Parathyroid adenoma (tissue), 2 donors: ENCODE results near the gene SDR9C7.
"Not testable (repeated sequence)": the region's sequence is repeated elsewhere in the genome, so short reads cannot be mapped to it uniquely, and the experiment has no call there.

Source experiments
- H2AFZ ChIP-seq: fragments of 300-600 bp; sonication (generic); one replicate; pipeline ENCODE4 v1.7.0; 2017; ENCODE audit warnings: antibody characterized with exemption, mild to moderate bottlenecking
- H3K27ac ChIP-seq: fragments of 300-600 bp; sonication (generic); one replicate; pipeline ENCODE4 v1.7.0; 2017
- H3K27me3 ChIP-seq: fragments of 300-600 bp; sonication (generic); one replicate; pipeline ENCODE4 v1.7.0; 2017; ENCODE audit warnings: low read length; ENCODE audit not compliant: control insufficient read depth, insufficient read depth
- H3K36me3 ChIP-seq: fragments of 300-600 bp; sonication (generic); one replicate; pipeline ENCODE4 v1.7.0; 2017; ENCODE audit warnings: low read length; ENCODE audit not compliant: control insufficient read depth, insufficient read depth
- H3K4me1 ChIP-seq: fragments of 300-600 bp; sonication (generic); one replicate; pipeline ENCODE4 v1.7.0; 2017; ENCODE audit warnings: control low read depth
- H3K4me2 ChIP-seq: fragments of 300-600 bp; sonication (generic); one replicate; pipeline ENCODE4 v1.7.0; 2017; ENCODE audit warnings: low read length
- H3K4me3 ChIP-seq: fragments of 300-600 bp; sonication (generic); one replicate; pipeline ENCODE4 v1.7.0; 2017; ENCODE audit warnings: low read depth, low read length
- H3K79me2 ChIP-seq: fragments of 300-600 bp; sonication (generic); one replicate; pipeline ENCODE4 v1.7.0; 2017; ENCODE audit warnings: control low read depth
- H3K9ac ChIP-seq: fragments of 300-600 bp; sonication (generic); one replicate; pipeline ENCODE4 v1.7.0; 2017; ENCODE audit warnings: mild to moderate bottlenecking
- H3K9me3 ChIP-seq: fragments of 300-600 bp; sonication (generic); one replicate; pipeline ENCODE4 v1.7.0; 2017; ENCODE audit warnings: low read length; ENCODE audit not compliant: control insufficient read depth
- CTCF ChIP-seq: fragments of 300-600 bp; sonication (generic); IDR thresholded peaks from one replicate; pipeline ENCODE4 v1.7.0; 2017; ENCODE audit warnings: antibody characterized with exemption, mild to moderate bottlenecking
- donor health status: primary hyperparathyroidism.

SDR9C7 gene

GRCh38 chr12:56885316-56885715 lies 48.9 kb downstream of the SDR9C7 start:
- H3K9ac ChIP-seq: no peak overlapping the region
- H3K4me1 ChIP-seq: no peaks in the 10 kb centered on the region
- H3K4me2 ChIP-seq: no peak overlapping the region
- H3K4me3 ChIP-seq: no peak overlapping the region
- no peaks in the 10 kb centered on the region for H3K79me2 ChIP-seq
- H3K27me3 ChIP-seq: no peaks in the 10 kb centered on the region
- H3K36me3 ChIP-seq: no peaks in the 10 kb centered on the region
- H3K9me3 ChIP-seq: no peaks in the 10 kb centered on the region
- TF ChIP-seq CTCF: no peak
- no peak overlapping the region for H2AFZ ChIP-seq
- H3K27ac ChIP-seq: no peak overlapping the region

DNA sequence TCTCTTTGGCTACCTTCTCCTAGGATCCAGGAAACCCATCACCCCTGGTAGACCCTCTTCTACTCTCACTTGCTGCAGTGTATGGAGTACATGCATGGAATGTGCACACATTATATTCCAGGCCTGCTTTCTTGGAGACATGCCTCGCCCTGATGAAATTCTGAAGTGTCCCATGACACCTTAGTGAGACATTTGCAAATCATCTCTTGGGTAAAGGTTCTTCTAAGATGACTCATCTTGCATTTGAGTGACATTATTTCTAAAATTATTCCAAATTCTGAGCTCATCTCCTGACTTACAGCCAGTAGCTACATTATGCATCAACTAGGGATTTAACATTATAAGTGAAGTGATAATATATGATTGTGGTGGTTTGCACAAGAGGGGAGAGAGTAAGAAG lies 49.8 kb downstream of the SDR9C7 start:
- H3K27ac ChIP-seq: no peak overlapping the region
- H3K9ac ChIP-seq: no peak overlapping the region
- no peaks in the 10 kb centered on the region for H3K79me2 ChIP-seq
- no peak overlapping the region for H3K4me3 ChIP-seq
- H3K36me3 ChIP-seq: no peaks in the 10 kb centered on the region
- H3K27me3 ChIP-seq: no peaks in the 10 kb centered on the region
- H3K4me1 ChIP-seq: no peaks in the 10 kb centered on the region
- no peak overlapping the region for H2AFZ ChIP-seq
- no peaks in the 10 kb centered on the region for H3K9me3 ChIP-seq
- H3K4me2 ChIP-seq: no peak overlapping the region
- TF ChIP-seq CTCF: no peak

DNA sequence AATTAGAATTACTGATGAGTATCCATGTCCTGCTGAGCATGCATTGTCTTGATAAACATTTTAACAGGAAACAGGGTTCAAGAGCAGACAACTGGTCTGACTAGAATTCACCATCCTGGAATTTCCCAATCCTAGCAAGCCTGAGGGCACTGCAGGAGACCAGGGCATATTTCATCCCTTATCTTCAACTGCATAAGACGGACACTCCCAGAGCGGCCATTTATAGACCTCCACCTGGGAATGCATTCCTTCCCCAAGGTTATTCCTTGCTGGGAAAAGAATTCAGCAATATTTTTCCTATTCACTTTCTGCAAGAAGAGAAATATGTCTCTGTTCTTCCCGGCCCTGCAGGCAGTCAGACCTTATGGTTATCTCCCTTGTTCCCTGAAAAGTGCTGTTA lies 51.8 kb downstream of the SDR9C7 start:
- H3K27me3 ChIP-seq, H3K9ac ChIP-seq, H2AFZ ChIP-seq, H3K9me3 ChIP-seq, H3K4me1 ChIP-seq, H3K27ac ChIP-seq, H3K36me3 ChIP-seq, H3K79me2 ChIP-seq, H3K4me2 ChIP-seq, H3K4me3 ChIP-seq: not testable (repeated sequence)

GRCh38 chr12:56880125-56880992 lies 53.8 kb downstream of the SDR9C7 start:
- TF ChIP-seq CTCF: no peak
- no peaks in the 10 kb centered on the region for H3K79me2 ChIP-seq
- H3K36me3 ChIP-seq: no peaks in the 10 kb centered on the region
- H3K9ac ChIP-seq: no peak overlapping the region
- H3K4me1 ChIP-seq: peaks cover 8% of the 10 kb centered on the region
- no peak overlapping the region for H3K4me2 ChIP-seq
- no peak overlapping the region for H2AFZ ChIP-seq
- H3K4me3 ChIP-seq: no peak overlapping the region
- no peaks in the 10 kb centered on the region for H3K9me3 ChIP-seq
- no peak overlapping the region for H3K27ac ChIP-seq
- H3K27me3 ChIP-seq: no peaks in the 10 kb centered on the region

- H3K4me1 ChIP-seq: peaks cover 12% of the 10 kb centered on the region
- H2AFZ ChIP-seq, H3K36me3 ChIP-seq, H3K9ac ChIP-seq, H3K27me3 ChIP-seq, H3K79me2 ChIP-seq, H3K27ac ChIP-seq, H3K4me3 ChIP-seq, H3K9me3 ChIP-seq, H3K4me2 ChIP-seq: not testable (repeated sequence)
These were observed 54.7 kb downstream of the SDR9C7 start for GRCh38 chr12:56879240-56880124.
